Astrocyte of the spinal cord (primary cell): Measurements from ENCODE around the gene GALNT17.

Experiments
- DNase-seq: peaks from one replicate; pipeline ENCODE4 v3.0.0; 2011; ENCODE audit warnings: low read depth, low spot score
- H3K4me3 ChIP-seq: 2 replicates; pipeline ENCODE4 v1.5.1; 2011; ENCODE audit warnings: low read depth, mild to moderate bottlenecking, low read length, moderate library complexity
- in situ Hi-C: cut with HindIII; loops from 2 replicates; pipeline ENCODE4 v1.10.0; 2017; ENCODE audit warnings: low sequenced_read_pairs
- TF ChIP-seq, protein P1 (sequence below): IDR thresholded peaks from 2 replicates; pipeline ENCODE4 v1.5.1; 2012; ENCODE audit warnings: low read depth, mild to moderate bottlenecking, low read length, inconsistent platforms

GALNT17 gene

DNA sequence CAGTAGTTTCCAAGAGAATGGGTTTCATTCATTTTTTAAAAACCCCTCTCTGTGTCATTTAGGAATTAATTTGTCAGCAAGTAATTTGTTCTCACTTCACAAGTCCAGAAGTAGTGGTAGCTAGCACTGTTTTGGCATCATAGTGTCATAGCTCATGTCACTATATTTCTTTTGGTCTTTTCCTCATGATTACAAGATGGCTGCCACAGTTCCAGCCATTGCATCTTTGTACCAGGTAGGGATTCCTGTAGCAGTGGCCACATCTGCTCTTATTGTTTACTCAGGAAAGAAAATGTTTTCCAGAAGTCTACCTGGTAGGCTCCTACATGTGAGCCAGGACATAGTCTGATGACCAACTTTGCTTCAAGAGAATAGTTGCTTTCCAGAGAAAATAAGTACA is 16.2 kb downstream of the GALNT17 start:
- DNase-seq: no peak
- in situ Hi-C loops: no loop called here
- TF ChIP-seq, protein P1, sequence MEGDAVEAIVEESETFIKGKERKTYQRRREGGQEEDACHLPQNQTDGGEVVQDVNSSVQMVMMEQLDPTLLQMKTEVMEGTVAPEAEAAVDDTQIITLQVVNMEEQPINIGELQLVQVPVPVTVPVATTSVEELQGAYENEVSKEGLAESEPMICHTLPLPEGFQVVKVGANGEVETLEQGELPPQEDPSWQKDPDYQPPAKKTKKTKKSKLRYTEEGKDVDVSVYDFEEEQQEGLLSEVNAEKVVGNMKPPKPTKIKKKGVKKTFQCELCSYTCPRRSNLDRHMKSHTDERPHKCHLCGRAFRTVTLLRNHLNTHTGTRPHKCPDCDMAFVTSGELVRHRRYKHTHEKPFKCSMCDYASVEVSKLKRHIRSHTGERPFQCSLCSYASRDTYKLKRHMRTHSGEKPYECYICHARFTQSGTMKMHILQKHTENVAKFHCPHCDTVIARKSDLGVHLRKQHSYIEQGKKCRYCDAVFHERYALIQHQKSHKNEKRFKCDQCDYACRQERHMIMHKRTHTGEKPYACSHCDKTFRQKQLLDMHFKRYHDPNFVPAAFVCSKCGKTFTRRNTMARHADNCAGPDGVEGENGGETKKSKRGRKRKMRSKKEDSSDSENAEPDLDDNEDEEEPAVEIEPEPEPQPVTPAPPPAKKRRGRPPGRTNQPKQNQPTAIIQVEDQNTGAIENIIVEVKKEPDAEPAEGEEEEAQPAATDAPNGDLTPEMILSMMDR: no peak
- H3K4me3 ChIP-seq: no peak overlapping the region

GRCh38 chr7:71155236-71155635 is 23.3 kb downstream of the GALNT17 start:
- in situ Hi-C loops: no loop called here
- TF ChIP-seq, protein P1: no peak
- H3K4me3 ChIP-seq: no peak overlapping the region
- no peak for DNase-seq

- H3K4me3 ChIP-seq: no peak overlapping the region
- TF ChIP-seq, protein P1: no peak
- in situ Hi-C loops: no loop called here
- no peak for DNase-seq
Observed at GRCh38 chr7:71157757-71158156, 25.8 kb downstream of the GALNT17 start.

- H3K4me3 ChIP-seq: no peak overlapping the region
- in situ Hi-C loops: no loop called here
- DNase-seq: no peak
- TF ChIP-seq, protein P1: no peak
Observed at GRCh38 chr7:71165708-71166107, 33.8 kb downstream of the GALNT17 start.

- in situ Hi-C loops: no loop called here
- no peak overlapping the region for H3K4me3 ChIP-seq
- TF ChIP-seq, protein P1: no peak
- no peak for DNase-seq
Observed at GRCh38 chr7:71171476-71171875, 39.5 kb downstream of the GALNT17 start.

GRCh38 chr7:71173955-71174354 is 42.0 kb downstream of the GALNT17 start:
- TF ChIP-seq, protein P1: no peak
- H3K4me3 ChIP-seq: no peak overlapping the region
- in situ Hi-C loops: no loop called here
- DNase-seq: no peak

GRCh38 chr7:71182438-71182935 is 50.5 kb downstream of the GALNT17 start:
- no peak for DNase-seq
- no peak overlapping the region for H3K4me3 ChIP-seq
- TF ChIP-seq, protein P1: no peak
- in situ Hi-C loops: no loop called here
